Right lobe of liver (tissue), 4 donors: ENCODE measurements around the gene UCK1.

ENCODE experiments used
- POLR2A ChIP-seq: fragments of 450-650 bp; IDR thresholded peaks from one replicate; pipeline ENCODE4 v1.6.1; 2017; ENCODE audit warnings: antibody characterized with exemption, mild to moderate bottlenecking
- TF ChIP-seq, protein P1 (sequence below), 4 donors: fragments of 200-600 bp in 3 of 4; fragments of 450-650 bp in 1 of 4; IDR thresholded peaks; one replicate each; pipeline versions ENCODE4 v1.5.1 to v1.8.0; 2016 to 2022; ENCODE audit warnings: antibody characterized with exemption in 4 of 4, mild to moderate bottlenecking in 2 of 4
- donor health status: DM: no; HTN: no; CAD: no.
- donor health status: DM: no; HTN: no; CAD: no.
- donor health status: DM: no; HTN: yes; CAD: no.

DNA sequence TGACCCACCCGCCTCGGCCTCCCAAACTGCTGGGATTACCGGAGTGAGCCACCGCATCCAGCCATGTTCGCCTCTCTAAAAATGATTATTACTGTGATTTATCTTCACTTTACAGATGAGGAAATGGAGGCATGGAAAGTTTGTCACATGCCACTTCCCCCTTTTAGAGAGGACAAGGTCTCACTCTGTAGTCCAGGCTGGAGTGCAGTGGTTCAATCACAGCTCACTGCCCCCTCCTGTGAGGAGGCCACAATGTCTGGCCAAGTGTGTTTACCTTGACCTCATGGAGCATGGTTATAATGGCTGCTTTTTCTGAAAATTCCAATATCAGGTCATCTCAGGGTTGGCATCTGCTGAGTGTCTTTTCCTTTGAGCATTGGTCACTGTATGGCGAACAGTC is 21.0 kb upstream of the UCK1 start:
- TF ChIP-seq, protein P1, sequence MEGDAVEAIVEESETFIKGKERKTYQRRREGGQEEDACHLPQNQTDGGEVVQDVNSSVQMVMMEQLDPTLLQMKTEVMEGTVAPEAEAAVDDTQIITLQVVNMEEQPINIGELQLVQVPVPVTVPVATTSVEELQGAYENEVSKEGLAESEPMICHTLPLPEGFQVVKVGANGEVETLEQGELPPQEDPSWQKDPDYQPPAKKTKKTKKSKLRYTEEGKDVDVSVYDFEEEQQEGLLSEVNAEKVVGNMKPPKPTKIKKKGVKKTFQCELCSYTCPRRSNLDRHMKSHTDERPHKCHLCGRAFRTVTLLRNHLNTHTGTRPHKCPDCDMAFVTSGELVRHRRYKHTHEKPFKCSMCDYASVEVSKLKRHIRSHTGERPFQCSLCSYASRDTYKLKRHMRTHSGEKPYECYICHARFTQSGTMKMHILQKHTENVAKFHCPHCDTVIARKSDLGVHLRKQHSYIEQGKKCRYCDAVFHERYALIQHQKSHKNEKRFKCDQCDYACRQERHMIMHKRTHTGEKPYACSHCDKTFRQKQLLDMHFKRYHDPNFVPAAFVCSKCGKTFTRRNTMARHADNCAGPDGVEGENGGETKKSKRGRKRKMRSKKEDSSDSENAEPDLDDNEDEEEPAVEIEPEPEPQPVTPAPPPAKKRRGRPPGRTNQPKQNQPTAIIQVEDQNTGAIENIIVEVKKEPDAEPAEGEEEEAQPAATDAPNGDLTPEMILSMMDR (IDR thresholded peaks at IDR 0.05) = no peak
- no peak for TF ChIP-seq POLR2A
